Activated CD8-positive, alpha-beta T cell treated with anti-CD3 and anti-CD28 coated beads for 36 hours (primary cell): Measurements from ENCODE around the gene CYP4A11. TPM values are rescaled to one million over a fixed set of nuclear protein-coding genes. Genes with fewer than 3 reads are reported as not detected.
"Not testable (repeated sequence)": the region's sequence is repeated elsewhere in the genome, so short reads cannot be mapped to it uniquely, and the experiment has no call there.

ENCODE experiments used
- ATAC-seq: fragments of 200-7000 bp; cut with Tn5 transposase; one replicate; pipeline ENCODE4 v1.10.0; 2021; ENCODE audit warnings: mild to moderate bottlenecking, moderate library complexity
- CTCF ChIA-PET: fragments of 350-600 bp; sonication (Branson Sonifier 250); formaldehyde crosslinking; loops from one replicate; lab custom pipeline; 2021; ENCODE audit warnings: antibody characterized with exemption; lab: Charles Lee
- POLR2A ChIA-PET: fragments of 350-600 bp; sonication (Branson Sonifier 250); formaldehyde crosslinking; loops from one replicate; lab custom pipeline; 2021; ENCODE audit warnings: antibody characterized with exemption; lab: Charles Lee
- DNase-seq: peaks from one replicate; pipeline ENCODE4 v3.0.0-alpha.2; 2020
- H3K27ac Mint-ChIP-seq: one replicate; pipeline ENCODE4 v1.8.0; 2021; ENCODE audit warnings: mild to moderate bottlenecking, mixed read lengths
- H3K27me3 Mint-ChIP-seq: one replicate; pipeline ENCODE4 v1.8.0; 2021; ENCODE audit warnings: mixed read lengths
- H3K36me3 Mint-ChIP-seq: one replicate; pipeline ENCODE4 v1.8.0; 2021; ENCODE audit warnings: low read depth, mixed read lengths
- H3K4me1 Mint-ChIP-seq: one replicate; pipeline ENCODE4 v1.8.0; 2021; ENCODE audit warnings: low read depth, mixed read lengths
- H3K4me3 Mint-ChIP-seq: one replicate; pipeline ENCODE4 v1.8.0; 2021; ENCODE audit warnings: mild to moderate bottlenecking, moderate library complexity, mixed read lengths
- H3K9me3 Mint-ChIP-seq: one replicate; pipeline ENCODE4 v1.8.0; 2021; ENCODE audit warnings: mixed read lengths
- intact Hi-C: fragments of 100-400 bp; cut with micrococcal nuclease; formaldehyde crosslinking; loops from one replicate; pipeline ENCODE4 v1.10.0; 2022
- total RNA-seq, 2 experiments: library from RNA; stranded (reverse); gene quantifications; one replicate each; pipeline ENCODE4 v1.2.3, GENCODE V29; 2021
- TF ChIP-seq, protein P1 (sequence below): fragments of 200-600 bp; IDR thresholded peaks from one replicate; pipeline ENCODE4 v1.8.0; 2022; ENCODE audit warnings: antibody characterized with exemption, mild to moderate bottlenecking

Gene CYP4A11
- total RNA-seq, 2 experiments from 2014 or later, result not detected

DNA sequence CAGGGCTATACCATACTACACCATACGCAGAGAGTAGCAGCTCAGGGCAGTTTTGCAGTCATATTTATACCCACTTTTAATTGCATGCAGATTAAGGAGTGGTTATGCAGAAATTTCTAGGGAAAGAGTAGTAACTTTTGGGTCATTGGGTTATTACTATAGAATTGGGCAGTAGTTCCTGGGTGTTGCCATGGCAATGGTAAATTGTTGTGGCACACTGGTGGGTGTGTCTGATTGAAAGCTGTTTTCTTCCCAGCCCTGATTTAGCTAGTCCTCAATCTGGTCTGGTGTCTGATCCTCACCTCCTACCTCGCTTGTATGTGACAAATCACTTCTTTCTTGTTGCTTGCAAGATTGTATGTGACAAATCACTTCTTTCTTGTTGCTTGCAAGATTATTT, 30.5 kb downstream of the CYP4A11 start:
- peaks cover 10% of the 10 kb centered on the region for H3K9me3 Mint-ChIP-seq
- H3K36me3 Mint-ChIP-seq, result no peaks in the 10 kb centered on the region
- H3K27me3 Mint-ChIP-seq, result peaks cover 6% of the 10 kb centered on the region
- H3K4me1 Mint-ChIP-seq, result no peaks in the 10 kb centered on the region
- H3K4me3 Mint-ChIP-seq, result no peak overlapping the region
- DNase-seq (no peak), ATAC-seq (no peak)
- CTCF ChIA-PET, result no interaction called here
- POLR2A ChIA-PET, result no interaction called here
- no peak overlapping the region for H3K27ac Mint-ChIP-seq
- intact Hi-C loops, result no loop called here
- TF ChIP-seq, protein P1, sequence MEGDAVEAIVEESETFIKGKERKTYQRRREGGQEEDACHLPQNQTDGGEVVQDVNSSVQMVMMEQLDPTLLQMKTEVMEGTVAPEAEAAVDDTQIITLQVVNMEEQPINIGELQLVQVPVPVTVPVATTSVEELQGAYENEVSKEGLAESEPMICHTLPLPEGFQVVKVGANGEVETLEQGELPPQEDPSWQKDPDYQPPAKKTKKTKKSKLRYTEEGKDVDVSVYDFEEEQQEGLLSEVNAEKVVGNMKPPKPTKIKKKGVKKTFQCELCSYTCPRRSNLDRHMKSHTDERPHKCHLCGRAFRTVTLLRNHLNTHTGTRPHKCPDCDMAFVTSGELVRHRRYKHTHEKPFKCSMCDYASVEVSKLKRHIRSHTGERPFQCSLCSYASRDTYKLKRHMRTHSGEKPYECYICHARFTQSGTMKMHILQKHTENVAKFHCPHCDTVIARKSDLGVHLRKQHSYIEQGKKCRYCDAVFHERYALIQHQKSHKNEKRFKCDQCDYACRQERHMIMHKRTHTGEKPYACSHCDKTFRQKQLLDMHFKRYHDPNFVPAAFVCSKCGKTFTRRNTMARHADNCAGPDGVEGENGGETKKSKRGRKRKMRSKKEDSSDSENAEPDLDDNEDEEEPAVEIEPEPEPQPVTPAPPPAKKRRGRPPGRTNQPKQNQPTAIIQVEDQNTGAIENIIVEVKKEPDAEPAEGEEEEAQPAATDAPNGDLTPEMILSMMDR, result no peak

DNA sequence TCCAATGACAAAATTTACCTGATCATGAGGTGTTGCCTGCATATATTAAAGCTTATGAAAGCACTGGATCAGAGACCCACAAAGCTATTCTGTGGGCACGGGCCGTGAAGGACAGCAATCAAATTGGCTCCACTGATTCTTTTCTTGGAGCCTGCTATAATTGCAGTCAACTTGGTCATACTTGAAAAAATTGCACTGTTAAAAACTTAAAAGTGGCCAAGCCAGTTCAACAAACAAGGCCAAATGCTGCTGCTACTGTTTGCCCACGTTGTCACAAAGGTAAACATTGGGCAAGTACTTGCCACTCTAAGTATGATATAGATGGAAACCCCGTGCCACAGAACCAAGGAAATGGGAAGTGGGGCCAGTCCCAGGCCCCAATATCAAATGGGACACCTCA, 37.8 kb downstream of the CYP4A11 start:
- ChIA-PET POLR2A (no interaction called here), CTCF (no interaction called here)
- Mint-ChIP-seq H3K36me3 (no peaks in the 10 kb centered on the region), H3K9me3 (peaks cover 15% of the 10 kb centered on the region), H3K4me3 (no peak overlapping the region), H3K27me3 (peaks cover 16% of the 10 kb centered on the region), H3K27ac (no peak overlapping the region), H3K4me1 (no peaks in the 10 kb centered on the region)
- DNase-seq (no peak), ATAC-seq (no peak)
- TF ChIP-seq, protein P1, result no peak
- intact Hi-C loops, result no loop called here

DNA sequence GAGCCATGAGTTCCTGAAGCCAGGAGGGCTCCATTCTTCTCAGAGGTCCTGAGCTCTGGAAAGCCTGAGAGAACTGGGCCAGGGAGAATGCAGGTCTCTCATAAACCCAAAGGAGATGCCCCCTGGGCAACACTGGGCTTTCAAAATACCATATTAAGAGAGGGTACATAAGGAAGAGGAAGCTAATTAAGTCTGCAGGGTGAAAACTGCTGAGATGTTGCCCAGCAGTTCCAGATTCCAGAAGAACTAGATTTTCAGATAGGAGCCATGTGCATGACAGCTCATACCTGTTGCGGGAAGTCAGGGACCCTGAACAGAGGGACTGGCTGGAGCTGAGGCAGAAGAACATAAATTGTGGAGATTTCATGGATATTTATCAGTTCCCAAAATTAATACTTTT, 40.9 kb downstream of the CYP4A11 start:
- H3K9me3 Mint-ChIP-seq, result peaks cover 6% of the 10 kb centered on the region
- H3K4me1 Mint-ChIP-seq, result no peaks in the 10 kb centered on the region
- intact Hi-C loops, result no loop called here
- peaks cover 14% of the 10 kb centered on the region for H3K27me3 Mint-ChIP-seq
- ATAC-seq, result no peak
- POLR2A ChIA-PET, result no interaction called here
- no peaks in the 10 kb centered on the region for H3K36me3 Mint-ChIP-seq
- TF ChIP-seq, protein P1, result no peak
- no peak overlapping the region for H3K4me3 Mint-ChIP-seq
- CTCF ChIA-PET, result no interaction called here
- no peak for DNase-seq
- H3K27ac Mint-ChIP-seq, result no peak overlapping the region

DNA sequence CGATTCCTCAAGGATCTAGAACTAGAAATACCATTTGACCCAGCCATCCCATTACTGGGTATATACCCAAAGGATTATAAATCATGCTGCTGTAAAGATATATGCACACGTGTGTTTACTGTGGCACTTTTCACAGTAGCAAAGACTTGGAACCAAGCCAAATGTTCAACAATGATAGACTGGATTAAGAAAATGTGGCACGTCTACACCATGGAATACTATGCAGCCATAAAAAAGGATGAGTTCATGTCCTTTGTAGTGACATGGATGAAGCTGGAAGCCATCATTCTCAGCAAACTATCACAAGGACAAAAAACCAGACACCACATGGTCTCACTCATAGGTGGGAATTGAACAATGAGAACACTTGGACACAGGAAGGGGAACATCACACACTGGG, 59.6 kb downstream of the CYP4A11 start:
- DNase-seq, H3K4me3 Mint-ChIP-seq, CTCF ChIA-PET, intact Hi-C loops, H3K27ac Mint-ChIP-seq, H3K36me3 Mint-ChIP-seq, POLR2A ChIA-PET, H3K9me3 Mint-ChIP-seq, H3K27me3 Mint-ChIP-seq, H3K4me1 Mint-ChIP-seq, ATAC-seq: not testable (repeated sequence)

Other genes starting within 250 kb of the CYP4A11 start
- 10 to 100 TPM; 39.6 to 41.6 TPM for gene EFCAB14, start 222.4 kb downstream of the CYP4A11 start, total RNA-seq
- not detected for gene CYP4B1, start 142.4 kb downstream of the CYP4A11 start, total RNA-seq
- gene CYP4X1, start 82.2 kb upstream of the CYP4A11 start, total RNA-seq, result not detected
- not detected for gene CYP4Z1, start 125.8 kb upstream of the CYP4A11 start, total RNA-seq
- gene CYP4A22, start 196.0 kb upstream of the CYP4A11 start, total RNA-seq, result not detected
- not detected for gene PDZK1IP1, start 248.6 kb upstream of the CYP4A11 start, total RNA-seq